Nephron (organoid): Measurements from ENCODE around the gene BNIP5.

Source experiments
- H3K27ac Mint-ChIP-seq, 3 experiments: 2 replicates each; pipeline ENCODE4 v1.8.0; 2020; ENCODE audit warnings: mixed read lengths in 3 of 3, mild to moderate bottlenecking in 2 of 3, moderate library complexity in 1 of 3
- H3K27me3 Mint-ChIP-seq: 2 replicates; pipeline ENCODE4 v1.8.0; 2021; ENCODE audit warnings: low read depth, mild to moderate bottlenecking, moderate library complexity, mixed read lengths
- H3K36me3 Mint-ChIP-seq: 2 replicates; pipeline ENCODE4 v1.8.0; 2020; ENCODE audit warnings: low read depth, mixed read lengths
- H3K4me1 Mint-ChIP-seq: 2 replicates; pipeline ENCODE4 v1.8.0; 2020; ENCODE audit warnings: mixed read lengths
- H3K4me3 Mint-ChIP-seq, 3 experiments: 2 replicates each; pipeline ENCODE4 v1.8.0; 2020; ENCODE audit warnings: mild to moderate bottlenecking in 3 of 3, mixed read lengths in 3 of 3, moderate library complexity in 2 of 3
- H3K9me3 Mint-ChIP-seq: 2 replicates; pipeline ENCODE4 v1.8.0; 2020; ENCODE audit warnings: mixed read lengths
- CTCF ChIP-seq, 3 experiments: fragments of 200-600 bp; sonication (generic); IDR thresholded peaks; one replicate each; pipeline ENCODE4 v1.5.0; 2021; ENCODE audit warnings: antibody characterized with exemption in 3 of 3; ENCODE audit not compliant: unreplicated experiment in 3 of 3

BNIP5 gene

GRCh38 chr6:36276581-36277536 lies 59.8 kb downstream of the BNIP5 start:
- Mint-ChIP-seq H3K36me3 (no peaks in the 10 kb centered on the region), H3K4me3 (no peak overlapping the region), H3K4me1 (peaks cover 5% of the 10 kb centered on the region), H3K9me3 (no peaks in the 10 kb centered on the region), H3K27me3 (peaks cover 21% of the 10 kb centered on the region), H3K27ac (no peak overlapping the region)
- no peak for TF ChIP-seq CTCF (IDR thresholded peaks at IDR 0.05; ENCODE audit: unreplicated experiment in 3 of 3)

DNA sequence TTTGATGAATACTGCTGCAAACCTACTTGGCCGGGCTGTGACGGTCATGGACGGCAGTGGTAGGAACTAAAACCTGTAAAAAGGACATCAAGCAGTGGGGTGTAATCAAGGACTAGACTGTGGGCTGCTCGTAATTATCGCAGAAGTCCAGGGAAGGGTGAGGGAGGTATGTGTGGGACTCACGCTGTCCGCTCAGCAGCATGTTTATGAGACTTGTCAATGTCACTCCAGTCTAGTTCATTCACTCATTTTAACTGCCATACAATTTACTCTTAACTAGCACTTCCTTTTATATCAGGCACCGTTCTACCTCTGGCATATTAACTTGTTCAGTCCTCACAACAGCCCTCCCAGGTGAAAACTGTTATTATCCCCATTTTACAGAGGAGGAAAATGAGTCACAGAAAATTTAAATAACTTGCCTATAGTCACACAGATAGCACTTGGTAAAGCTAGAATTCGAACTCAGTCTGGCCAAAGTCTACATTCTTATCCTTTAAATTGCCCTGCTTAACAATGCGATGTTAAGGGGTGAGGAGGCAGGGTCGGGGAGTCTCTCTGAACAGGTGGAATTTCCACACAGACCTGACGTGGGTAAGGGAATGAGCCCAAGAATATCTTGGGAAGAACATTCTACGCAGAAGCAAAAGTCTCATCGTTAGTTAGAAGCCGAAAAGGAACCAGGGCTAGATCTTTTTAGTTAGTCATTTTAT lies 62.7 kb downstream of the BNIP5 start:
- Mint-ChIP-seq H3K36me3 (no peaks in the 10 kb centered on the region), H3K9me3 (no peaks in the 10 kb centered on the region), H3K27me3 (peaks cover 21% of the 10 kb centered on the region), H3K27ac (no peak overlapping the region), H3K4me3 (no peak overlapping the region), H3K4me1 (peaks cover 10% of the 10 kb centered on the region)
- TF ChIP-seq CTCF (IDR thresholded peaks at IDR 0.05; ENCODE audit: unreplicated experiment in 3 of 3), result no peak

DNA sequence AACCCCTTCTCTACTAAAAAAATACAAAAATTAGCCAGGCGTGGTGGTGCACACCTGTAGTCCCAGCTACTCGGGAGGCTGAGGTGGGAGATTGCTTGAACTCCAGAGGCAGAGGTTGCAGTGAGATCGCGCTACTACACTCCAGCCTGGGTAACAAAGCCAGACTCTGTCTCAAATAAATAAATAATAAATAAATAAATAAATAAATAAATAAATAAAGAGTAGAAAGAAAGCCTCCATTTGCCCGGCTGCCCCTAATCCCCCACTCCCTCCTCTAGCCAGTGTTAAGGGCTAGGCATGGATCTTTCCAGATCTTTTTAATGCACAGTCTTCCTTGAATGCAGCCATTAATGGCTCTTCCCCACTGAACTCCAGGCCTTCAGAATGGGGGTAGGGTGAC lies 63.6 kb downstream of the BNIP5 start:
- H3K9me3 Mint-ChIP-seq, result peaks cover 3% of the 10 kb centered on the region
- H3K4me3 Mint-ChIP-seq, result no peak overlapping the region
- H3K4me1 Mint-ChIP-seq, result peaks cover 12% of the 10 kb centered on the region
- H3K36me3 Mint-ChIP-seq, result no peaks in the 10 kb centered on the region
- H3K27ac Mint-ChIP-seq, result no peak overlapping the region
- H3K27me3 Mint-ChIP-seq, result peaks cover 21% of the 10 kb centered on the region
- no peak for TF ChIP-seq CTCF (IDR thresholded peaks at IDR 0.05; ENCODE audit: unreplicated experiment in 3 of 3)

DNA sequence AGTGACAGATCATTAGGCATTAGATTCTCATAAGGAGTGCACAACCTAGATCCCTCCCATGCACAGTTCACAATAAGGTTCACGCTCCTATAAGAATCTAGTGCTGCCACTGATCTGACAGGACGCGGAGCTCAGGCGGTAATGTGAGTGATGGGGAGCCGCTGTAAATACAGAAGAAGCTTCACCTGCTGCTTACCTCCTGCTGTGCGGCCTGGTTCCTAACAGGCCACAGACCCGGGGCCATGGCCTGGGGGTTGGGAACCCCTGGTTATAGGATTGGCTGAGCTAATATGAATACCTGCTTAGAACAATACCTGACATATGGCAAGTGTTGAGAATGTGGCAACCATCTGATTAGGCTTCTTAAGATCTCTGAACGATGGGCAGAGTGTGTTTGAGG lies 64.5 kb downstream of the BNIP5 start:
- no peak for TF ChIP-seq CTCF (IDR thresholded peaks at IDR 0.05; ENCODE audit: unreplicated experiment in 3 of 3)
- Mint-ChIP-seq H3K9me3 (peaks cover 4% of the 10 kb centered on the region), H3K27ac (no peak overlapping the region), H3K4me3 (no peak overlapping the region), H3K27me3 (peaks cover 21% of the 10 kb centered on the region), H3K4me1 (peaks cover 11% of the 10 kb centered on the region), H3K36me3 (no peaks in the 10 kb centered on the region)

DNA sequence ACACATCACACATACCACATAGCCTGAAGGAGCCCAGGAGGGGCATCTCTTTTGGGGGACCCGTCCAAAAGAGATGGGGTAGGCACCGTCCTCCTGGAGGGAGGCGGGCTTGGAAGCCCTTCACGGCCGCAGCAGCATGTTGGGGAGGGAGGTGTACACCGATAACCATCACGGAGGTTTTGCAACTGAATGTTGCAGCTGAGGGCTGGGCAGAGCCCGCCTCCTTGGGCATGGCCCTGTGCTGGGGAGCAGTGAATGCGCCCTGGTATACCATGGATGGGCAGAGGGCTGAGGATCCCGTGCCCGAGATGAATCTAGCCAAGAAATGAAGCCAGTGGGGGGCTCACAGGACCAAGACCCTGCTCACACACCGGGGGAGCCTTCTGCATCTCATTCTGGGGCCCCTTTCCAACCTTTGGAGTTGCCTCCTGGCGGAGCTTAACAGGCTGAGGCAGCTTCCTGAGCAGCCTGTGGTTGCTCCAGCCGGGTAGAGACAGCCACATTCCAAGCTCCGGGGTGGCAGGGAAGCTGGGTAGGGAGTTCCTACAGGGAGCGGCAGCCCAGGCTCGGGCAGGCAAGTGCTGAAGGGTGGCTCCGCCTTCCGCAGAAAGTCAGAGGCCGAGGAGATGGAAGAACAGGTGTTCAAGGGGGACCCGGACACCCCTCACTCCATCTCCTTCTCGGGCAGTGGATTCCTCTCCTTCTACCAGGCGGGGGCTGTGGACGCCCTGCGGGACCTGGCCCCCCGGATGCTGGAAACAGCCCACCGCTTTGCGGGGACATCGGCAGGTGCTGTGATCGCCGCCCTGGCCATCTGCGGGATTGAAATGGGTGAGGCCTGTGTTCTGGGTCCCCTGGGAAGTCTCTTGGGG lies 66.6 kb downstream of the BNIP5 start, which contains the start of gene PNPLA1:
Gene PNPLA1, plus strand, starts transcription at position 227 of the 872 bp plus-strand sequence. Its CDS starts 400 bp downstream, at position 627.
- no peaks in the 10 kb centered on the region for H3K36me3 Mint-ChIP-seq
- H3K27me3 Mint-ChIP-seq, result peaks cover 21% of the 10 kb centered on the region
- H3K4me1 Mint-ChIP-seq, result peaks cover 11% of the 10 kb centered on the region
- H3K27ac Mint-ChIP-seq, result no peak within 1 kb of the TSS
- no peak within 1 kb of the TSS for H3K4me3 Mint-ChIP-seq
- TF ChIP-seq CTCF (IDR thresholded peaks at IDR 0.05; ENCODE audit: unreplicated experiment in 3 of 3), result no peak
- H3K9me3 Mint-ChIP-seq, result peaks cover 10% of the 10 kb centered on the region
